ENCODE measurements around the gene BHLHE41. TPM values are rescaled to one million over a fixed set of nuclear protein-coding genes. Genes with fewer than 3 reads are reported as not detected.

Gene BHLHE41
- total and polyA plus RNA-seq, 4 donors: 0.17 to 0.29 (median 0.23) TPM; not detected in 1

DNA sequence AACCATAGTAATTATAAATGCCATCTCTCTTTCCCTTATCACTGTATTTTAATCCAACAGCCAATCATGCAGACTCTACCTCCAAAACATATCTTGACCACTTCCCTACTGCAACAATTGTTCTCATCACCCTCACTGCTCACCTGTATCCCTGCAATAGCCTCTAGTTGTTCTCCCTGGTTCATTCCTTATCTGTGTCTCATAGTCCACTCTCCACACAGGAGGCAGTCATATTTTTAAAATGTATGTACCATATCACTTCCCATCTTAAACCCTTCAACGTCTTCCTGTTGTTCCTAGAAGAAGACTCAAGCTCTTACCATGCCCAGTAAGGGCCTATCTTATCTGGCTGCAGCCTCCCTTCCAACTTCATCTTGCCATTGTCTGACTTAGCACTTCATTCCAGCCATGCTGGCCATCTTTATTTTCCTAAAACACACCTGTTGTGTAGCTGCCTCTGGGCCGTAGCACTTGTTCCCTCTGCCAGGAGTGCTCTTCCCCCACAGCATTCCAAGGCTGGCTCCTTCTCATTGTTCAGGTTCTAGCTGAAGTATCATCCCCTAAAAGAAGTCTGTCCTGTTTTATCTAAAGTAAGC lies 27.8 kb upstream of the BHLHE41 start (continued):
- no peak for TF ChIP-seq YY1 (IDR thresholded peaks at IDR 0.05)

- DNase-seq (ENCODE audit: low spot score): no peak
Measured at GRCh38 chr12:26150736-26151450, 26.1 kb upstream of the BHLHE41 start.

More at GRCh38 chr12:26150736-26151450, 26.1 kb upstream of the BHLHE41 start:
- H3K27ac ChIP-seq (ENCODE audit: low read depth in 1 of 2, low read length in 2 of 2): no peak overlapping the region
- no peak overlapping the region for H3K4me3 ChIP-seq (ENCODE audit: low read depth in 1 of 3, low read length in 3 of 3)
- no peak overlapping the region for H3K9ac ChIP-seq (ENCODE audit: low read depth in 1 of 2, low read length in 2 of 2)
- no peaks in the 10 kb centered on the region for H3K4me1 ChIP-seq (ENCODE audit: control insufficient read depth in 4 of 4, insufficient read depth in 4 of 4, low read length in 3 of 4)
- WGBS: 74% methylated on average over 2 of the region's 2 CpGs
- no peaks in the 10 kb centered on the region for H3K36me3 ChIP-seq (ENCODE audit: control insufficient read depth in 4 of 4, insufficient read depth in 3 of 4, low read depth in 1 of 4, low read length in 3 of 4)
- TF ChIP-seq RAD21 (IDR thresholded peaks at IDR 0.05) (no peak), RXRA (IDR thresholded peaks at IDR 0.05) (no peak), TAF1 (conservative IDR thresholded peaks at IDR 0.05) (no peak), YY1 (IDR thresholded peaks at IDR 0.05) (no peak), HNF4A (conservative IDR thresholded peaks at IDR 0.05) (no peak), HNF4G (IDR thresholded peaks at IDR 0.05) (no peak), GABPA (IDR thresholded peaks at IDR 0.05 in 1 of 2, conservative IDR thresholded peaks at IDR 0.05 in 1 of 2) (no peak), FOXA2 (IDR thresholded peaks at IDR 0.05) (no peak), JUND (IDR thresholded peaks at IDR 0.05) (no peak), NR2F2 (IDR thresholded peaks at IDR 0.05) (no peak), ZBTB33 (IDR thresholded peaks at IDR 0.05) (no peak), SP1 (IDR thresholded peaks at IDR 0.05) (no peak), FOXA1 (IDR thresholded peaks at IDR 0.05) (no peak), EGR1 (IDR thresholded peaks at IDR 0.05; ENCODE audit: low read depth in 2 of 2) (no peak)
- TF ChIP-seq, protein P1, sequence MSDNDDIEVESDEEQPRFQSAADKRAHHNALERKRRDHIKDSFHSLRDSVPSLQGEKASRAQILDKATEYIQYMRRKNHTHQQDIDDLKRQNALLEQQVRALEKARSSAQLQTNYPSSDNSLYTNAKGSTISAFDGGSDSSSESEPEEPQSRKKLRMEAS (IDR thresholded peaks at IDR 0.05): no peak
- TF ChIP-seq, protein P2, sequence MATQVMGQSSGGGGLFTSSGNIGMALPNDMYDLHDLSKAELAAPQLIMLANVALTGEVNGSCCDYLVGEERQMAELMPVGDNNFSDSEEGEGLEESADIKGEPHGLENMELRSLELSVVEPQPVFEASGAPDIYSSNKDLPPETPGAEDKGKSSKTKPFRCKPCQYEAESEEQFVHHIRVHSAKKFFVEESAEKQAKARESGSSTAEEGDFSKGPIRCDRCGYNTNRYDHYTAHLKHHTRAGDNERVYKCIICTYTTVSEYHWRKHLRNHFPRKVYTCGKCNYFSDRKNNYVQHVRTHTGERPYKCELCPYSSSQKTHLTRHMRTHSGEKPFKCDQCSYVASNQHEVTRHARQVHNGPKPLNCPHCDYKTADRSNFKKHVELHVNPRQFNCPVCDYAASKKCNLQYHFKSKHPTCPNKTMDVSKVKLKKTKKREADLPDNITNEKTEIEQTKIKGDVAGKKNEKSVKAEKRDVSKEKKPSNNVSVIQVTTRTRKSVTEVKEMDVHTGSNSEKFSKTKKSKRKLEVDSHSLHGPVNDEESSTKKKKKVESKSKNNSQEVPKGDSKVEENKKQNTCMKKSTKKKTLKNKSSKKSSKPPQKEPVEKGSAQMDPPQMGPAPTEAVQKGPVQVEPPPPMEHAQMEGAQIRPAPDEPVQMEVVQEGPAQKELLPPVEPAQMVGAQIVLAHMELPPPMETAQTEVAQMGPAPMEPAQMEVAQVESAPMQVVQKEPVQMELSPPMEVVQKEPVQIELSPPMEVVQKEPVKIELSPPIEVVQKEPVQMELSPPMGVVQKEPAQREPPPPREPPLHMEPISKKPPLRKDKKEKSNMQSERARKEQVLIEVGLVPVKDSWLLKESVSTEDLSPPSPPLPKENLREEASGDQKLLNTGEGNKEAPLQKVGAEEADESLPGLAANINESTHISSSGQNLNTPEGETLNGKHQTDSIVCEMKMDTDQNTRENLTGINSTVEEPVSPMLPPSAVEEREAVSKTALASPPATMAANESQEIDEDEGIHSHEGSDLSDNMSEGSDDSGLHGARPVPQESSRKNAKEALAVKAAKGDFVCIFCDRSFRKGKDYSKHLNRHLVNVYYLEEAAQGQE (IDR thresholded peaks at IDR 0.05): no peak
- TF ChIP-seq, protein P3, sequence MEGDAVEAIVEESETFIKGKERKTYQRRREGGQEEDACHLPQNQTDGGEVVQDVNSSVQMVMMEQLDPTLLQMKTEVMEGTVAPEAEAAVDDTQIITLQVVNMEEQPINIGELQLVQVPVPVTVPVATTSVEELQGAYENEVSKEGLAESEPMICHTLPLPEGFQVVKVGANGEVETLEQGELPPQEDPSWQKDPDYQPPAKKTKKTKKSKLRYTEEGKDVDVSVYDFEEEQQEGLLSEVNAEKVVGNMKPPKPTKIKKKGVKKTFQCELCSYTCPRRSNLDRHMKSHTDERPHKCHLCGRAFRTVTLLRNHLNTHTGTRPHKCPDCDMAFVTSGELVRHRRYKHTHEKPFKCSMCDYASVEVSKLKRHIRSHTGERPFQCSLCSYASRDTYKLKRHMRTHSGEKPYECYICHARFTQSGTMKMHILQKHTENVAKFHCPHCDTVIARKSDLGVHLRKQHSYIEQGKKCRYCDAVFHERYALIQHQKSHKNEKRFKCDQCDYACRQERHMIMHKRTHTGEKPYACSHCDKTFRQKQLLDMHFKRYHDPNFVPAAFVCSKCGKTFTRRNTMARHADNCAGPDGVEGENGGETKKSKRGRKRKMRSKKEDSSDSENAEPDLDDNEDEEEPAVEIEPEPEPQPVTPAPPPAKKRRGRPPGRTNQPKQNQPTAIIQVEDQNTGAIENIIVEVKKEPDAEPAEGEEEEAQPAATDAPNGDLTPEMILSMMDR (IDR thresholded peaks at IDR 0.05; ENCODE audit: low read depth, low read length, missing input control): no peak
- TF ChIP-seq, protein P4, sequence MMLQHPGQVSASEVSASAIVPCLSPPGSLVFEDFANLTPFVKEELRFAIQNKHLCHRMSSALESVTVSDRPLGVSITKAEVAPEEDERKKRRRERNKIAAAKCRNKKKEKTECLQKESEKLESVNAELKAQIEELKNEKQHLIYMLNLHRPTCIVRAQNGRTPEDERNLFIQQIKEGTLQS (IDR thresholded peaks at IDR 0.05): no peak
- H3K9me3 ChIP-seq (ENCODE audit: control insufficient read depth in 4 of 4, low read length in 3 of 4): no peaks in the 10 kb centered on the region
- no peaks in the 10 kb centered on the region for H3K27me3 ChIP-seq (ENCODE audit: control insufficient read depth in 4 of 4, insufficient read depth in 4 of 4, low read length in 3 of 4)

Measured in liver (tissue), 9 donors.